Endodermal cell (in vitro differentiated cells): ENCODE measurements around the gene CACHD1. TPM values are rescaled to one million over a fixed set of nuclear protein-coding genes. Genes with fewer than 3 reads are reported as not detected.
"Not testable (repeated sequence)": the region's sequence is repeated elsewhere in the genome, so short reads cannot be mapped to it uniquely, and the experiment has no call there.

Experiments
- DNase-seq: peaks from one replicate; pipeline ENCODE4 v3.0.0-alpha.2; 2017
- H3K27ac ChIP-seq: 2 replicates; pipeline ENCODE4 v1.5.1; 2013; ENCODE audit warnings: mild to moderate bottlenecking, low read depth, low read length, moderate library complexity
- H3K27me3 ChIP-seq: 2 replicates; pipeline ENCODE4 v1.6.1; 2013; ENCODE audit warnings: mild to moderate bottlenecking, low read length, moderate library complexity; ENCODE audit not compliant: insufficient read depth, control insufficient read depth, poor library complexity, severe bottlenecking
- H3K36me3 ChIP-seq: 2 replicates; pipeline ENCODE4 v1.7.0; 2013; ENCODE audit warnings: mild to moderate bottlenecking, low read length, moderate library complexity; ENCODE audit not compliant: control insufficient read depth, insufficient read depth
- H3K4me1 ChIP-seq: one replicate; pipeline ENCODE4 v1.7.0; 2013; ENCODE audit warnings: low read length; ENCODE audit not compliant: control insufficient read depth, insufficient read depth
- H3K4me3 ChIP-seq: 2 replicates; pipeline ENCODE4 v1.5.1; 2013; ENCODE audit warnings: mild to moderate bottlenecking, low read length, moderate library complexity
- H3K9ac ChIP-seq: 2 replicates; pipeline ENCODE4 v1.6.1; 2013; ENCODE audit warnings: mild to moderate bottlenecking, low read length, moderate library complexity; ENCODE audit not compliant: poor library complexity, severe bottlenecking; ENCODE audit errors: extremely low read depth
- H3K9me3 ChIP-seq: 2 replicates; pipeline ENCODE4 v1.6.1; 2013; ENCODE audit warnings: mild to moderate bottlenecking, low read length, moderate library complexity; ENCODE audit not compliant: control insufficient read depth
- H3K27ac Mint-ChIP-seq: 2 replicates; pipeline ENCODE4 v1.8.0; 2020; ENCODE audit warnings: mixed read lengths
- H3K27me3 Mint-ChIP-seq: 2 replicates; pipeline ENCODE4 v1.8.0; 2021; ENCODE audit warnings: mild to moderate bottlenecking, mixed read lengths; ENCODE audit not compliant: insufficient read depth
- H3K36me3 Mint-ChIP-seq: 2 replicates; pipeline ENCODE4 v1.8.0; 2020; ENCODE audit warnings: low read depth, mixed read lengths
- H3K4me1 Mint-ChIP-seq: 2 replicates; pipeline ENCODE4 v1.8.0; 2020; ENCODE audit warnings: mixed read lengths
- H3K4me3 Mint-ChIP-seq: 2 replicates; pipeline ENCODE4 v1.8.0; 2020; ENCODE audit warnings: mild to moderate bottlenecking, moderate library complexity, mixed read lengths
- H3K9me3 Mint-ChIP-seq: 2 replicates; pipeline ENCODE4 v1.8.0; 2020; ENCODE audit warnings: mild to moderate bottlenecking, mixed read lengths
- CTCF ChIP-seq: fragments of 200-600 bp; sonication (generic); conservative IDR thresholded peaks from 2 replicates; pipeline ENCODE4 v1.5.0; 2021; ENCODE audit warnings: antibody characterized with exemption, mild to moderate bottlenecking
- WGBS, 2 experiments: methylation state at CpG; one replicate each; pipeline versions ENCODE4 v1.1.5 to v1.1.7; 2013; ENCODE audit warnings: missing lambda C conversion rate in 2 of 2, mixed read lengths in 1 of 2; ENCODE audit not compliant: insufficient coverage in 1 of 2, insufficient read length in 1 of 2; 5-methylcytosine and 5-hydroxymethylcytosine counted together
- total RNA-seq, 2 donors: library from RNA; stranded (reverse); fragmentation: NEBNext Ultra II Directional in 1 of 2; extraction: Animal tissue kit (Norgen Biotek cat#: 25700) in 1 of 2; gene quantifications; 2 replicates in 1 of 2; 3 replicates in 1 of 2; pipeline ENCODE4 v1.2.1, GENCODE V29; 2021

CACHD1 gene
- total RNA-seq, 2 donors from 2014 or later, result 29.2 to 40.7 TPM

DNA sequence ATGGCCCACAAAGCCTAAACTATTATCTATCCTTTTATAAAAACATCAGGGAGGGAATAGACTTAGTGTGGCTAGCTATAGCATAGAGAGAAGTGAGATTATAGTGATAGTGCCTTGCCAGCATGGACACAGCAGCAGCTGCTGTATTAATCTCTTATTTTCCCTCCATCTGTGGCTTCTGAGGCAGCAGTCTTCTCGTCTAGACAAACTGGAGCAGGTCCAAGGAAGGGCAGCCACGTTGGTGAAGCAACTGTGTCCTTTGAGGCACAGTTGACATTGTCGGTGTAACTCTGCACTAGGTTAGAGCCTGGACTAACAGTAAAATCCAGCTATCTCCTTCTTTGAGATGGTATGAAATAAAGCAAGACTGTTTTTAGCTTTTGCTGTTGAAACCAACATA is 131.3 kb downstream of the CACHD1 start:
- WGBS, 2 experiments, result 90 to 93% methylated on average over 3 of the region's 3 CpGs
- Histone ChIP-seq H3K4me3 (no peak overlapping the region), H3K36me3 (peaks cover 37% of the 10 kb centered on the region), H3K9ac (no peak overlapping the region), H3K27ac (no peak overlapping the region), H3K27me3 (no peaks in the 10 kb centered on the region), H3K9me3 (peaks cover 30% of the 10 kb centered on the region), H3K4me1 (peaks cover 19% of the 10 kb centered on the region)
- Mint-ChIP-seq H3K9me3 (no peaks in the 10 kb centered on the region), H3K4me1 (peaks cover 27% of the 10 kb centered on the region), H3K27ac (no peak overlapping the region), H3K27me3 (peaks cover 18% of the 10 kb centered on the region), H3K36me3 (peaks cover 33% of the 10 kb centered on the region), H3K4me3 (no peak overlapping the region)
- DNase-seq, result no peak
- TF ChIP-seq CTCF, result no peak

- peaks cover 53% of the 10 kb centered on the region for H3K9me3 ChIP-seq
Observed at GRCh38 chr1:64608005-64608650, 138.2 kb downstream of the CACHD1 start.

GRCh38 chr1:64608651-64609048 is 138.7 kb downstream of the CACHD1 start:
- Histone ChIP-seq H3K36me3 (peaks cover 69% of the 10 kb centered on the region), H3K27me3 (no peaks in the 10 kb centered on the region), H3K4me3 (peak overlapping the region; percentile 65), H3K9me3 (peaks cover 48% of the 10 kb centered on the region), H3K27ac (no peak overlapping the region), H3K9ac (no peak overlapping the region), H3K4me1 (no peaks in the 10 kb centered on the region)
- Mint-ChIP-seq H3K4me3 (no peak overlapping the region), H3K9me3 (peaks cover 24% of the 10 kb centered on the region), H3K36me3 (peaks cover 38% of the 10 kb centered on the region), H3K4me1 (no peaks in the 10 kb centered on the region), H3K27ac (no peak overlapping the region), H3K27me3 (no peaks in the 10 kb centered on the region)
- TF ChIP-seq CTCF, result no peak
- DNase-seq, result no peak
- 92 to 97% methylated on average over 6 of the region's 6 CpGs for WGBS, 2 experiments

More at GRCh38 chr1:64608005-64608650, 138.2 kb downstream of the CACHD1 start:
- no peak overlapping the region for H3K27ac Mint-ChIP-seq
- Histone ChIP-seq H3K4me3 (no peak overlapping the region), H3K4me1 (no peaks in the 10 kb centered on the region), H3K27me3 (no peaks in the 10 kb centered on the region), H3K9ac (no peak overlapping the region), H3K36me3 (peaks cover 74% of the 10 kb centered on the region), H3K27ac (no peak overlapping the region)
- H3K4me1 Mint-ChIP-seq, result no peaks in the 10 kb centered on the region
- no peak for DNase-seq
- no peak for TF ChIP-seq CTCF
- H3K27me3 Mint-ChIP-seq, result no peaks in the 10 kb centered on the region
- H3K9me3 Mint-ChIP-seq, result peaks cover 24% of the 10 kb centered on the region
- 93 to 100% methylated on average over 1 of the region's 1 CpG for WGBS, 2 experiments
- H3K4me3 Mint-ChIP-seq, result no peak overlapping the region
- peaks cover 41% of the 10 kb centered on the region for H3K36me3 Mint-ChIP-seq

- not testable (repeated sequence) for H3K27me3 Mint-ChIP-seq, DNase-seq, H3K9ac ChIP-seq, H3K27me3 ChIP-seq, H3K4me1 ChIP-seq, H3K4me3 Mint-ChIP-seq, H3K27ac ChIP-seq, H3K27ac Mint-ChIP-seq
- H3K4me3 ChIP-seq, result peak overlapping the region; percentile 14
- peaks cover 59% of the 10 kb centered on the region for H3K36me3 ChIP-seq
- 72 to 76% methylated on average over 3 of the region's 3 CpGs for WGBS, 2 experiments
- peaks cover 40% of the 10 kb centered on the region for H3K9me3 ChIP-seq
- H3K36me3 Mint-ChIP-seq, result peaks cover 40% of the 10 kb centered on the region
- peaks cover 16% of the 10 kb centered on the region for H3K4me1 Mint-ChIP-seq
- peaks cover 24% of the 10 kb centered on the region for H3K9me3 Mint-ChIP-seq
Observed at GRCh38 chr1:64610950-64611349, 141.0 kb downstream of the CACHD1 start.
